GM23338 (cell line): Measurements from ENCODE around the gene MACIR. TPM values are rescaled to one million over a fixed set of nuclear protein-coding genes. Genes with fewer than 3 reads are reported as not detected.

ENCODE experiments used
- ATAC-seq: fragments of 200-7000 bp; cut with Tn5 transposase; 3 replicates; pipeline ENCODE4 v1.9.1; 2020
- DNase-seq: peaks from one replicate; pipeline ENCODE4 v3.0.0-alpha.2; 2015; ENCODE audit warnings: low spot score
- H2AFZ ChIP-seq: fragments of 200-600 bp; sonication (generic); 2 replicates; pipeline ENCODE4 v1.8.0; 2016; ENCODE audit warnings: antibody characterized with exemption, mild to moderate bottlenecking, moderate library complexity
- H3F3A ChIP-seq: fragments of 200-600 bp; sonication (generic); replicated peaks from 2 replicates; pipeline ENCODE4 v1.8.0; 2017; ENCODE audit warnings: antibody characterized with exemption, mixed run types, low read depth
- H3K27ac ChIP-seq: fragments of 200-600 bp; sonication (generic); 2 replicates; pipeline ENCODE4 v1.6.1; 2016; ENCODE audit warnings: low read depth
- H3K27me3 ChIP-seq: fragments of 200-600 bp; sonication (generic); 2 replicates; pipeline ENCODE4 v1.8.0; 2016; ENCODE audit warnings: mild to moderate bottlenecking, mixed run types, moderate library complexity; ENCODE audit not compliant: insufficient read depth
- H3K36me3 ChIP-seq: fragments of 200-600 bp; sonication (generic); 2 replicates; pipeline ENCODE4 v1.8.0; 2016; ENCODE audit warnings: mild to moderate bottlenecking; ENCODE audit not compliant: insufficient read depth
- H3K4me1 ChIP-seq: fragments of 200-600 bp; sonication (generic); 2 replicates; pipeline ENCODE4 v1.8.0; 2016; ENCODE audit warnings: mild to moderate bottlenecking, moderate library complexity; ENCODE audit not compliant: insufficient read depth
- H3K4me2 ChIP-seq: fragments of 200-600 bp; sonication (generic); 2 replicates; pipeline ENCODE4 v1.7.1; 2017; ENCODE audit warnings: mixed run types
- H3K4me3 ChIP-seq: fragments of 200-600 bp; sonication (generic); 2 replicates; pipeline ENCODE4 v1.6.1; 2016; ENCODE audit warnings: mixed run types
- H3K79me2 ChIP-seq: fragments of 200-600 bp; sonication (generic); replicated peaks from 2 replicates; pipeline ENCODE4 v1.8.0; 2017; ENCODE audit warnings: mild to moderate bottlenecking; ENCODE audit not compliant: insufficient read depth
- H3K9me2 ChIP-seq: fragments of 200-600 bp; sonication (generic); 2 replicates; pipeline ENCODE4 v1.8.0; 2017; ENCODE audit not compliant: insufficient read depth
- H4K20me1 ChIP-seq: fragments of 200-600 bp; sonication (generic); replicated peaks from 2 replicates; pipeline ENCODE4 v1.8.0; 2017; ENCODE audit warnings: mild to moderate bottlenecking; ENCODE audit not compliant: insufficient read depth
- H3K27ac Mint-ChIP-seq: 2 replicates; pipeline ENCODE4 v1.8.0; 2020; ENCODE audit warnings: inconsistent platforms, mild to moderate bottlenecking, moderate library complexity, mixed read lengths
- H3K27me3 Mint-ChIP-seq: 3 replicates; pipeline ENCODE4 v1.8.0; 2022; ENCODE audit warnings: low read depth, mild to moderate bottlenecking, moderate library complexity, mixed read lengths, inconsistent platforms; ENCODE audit not compliant: insufficient read depth, poor library complexity
- H3K36me3 Mint-ChIP-seq: 3 replicates; pipeline ENCODE4 v1.8.0; 2021; ENCODE audit warnings: low read depth, mild to moderate bottlenecking, inconsistent platforms, moderate library complexity, mixed read lengths
- H3K4me1 Mint-ChIP-seq: 3 replicates; pipeline ENCODE4 v1.8.0; 2020; ENCODE audit warnings: mild to moderate bottlenecking, inconsistent platforms, mixed read lengths
- H3K4me3 Mint-ChIP-seq: 3 replicates; pipeline ENCODE4 v1.8.0; 2021; ENCODE audit warnings: moderate library complexity, mild to moderate bottlenecking, inconsistent platforms, mixed read lengths
- H3K9me3 Mint-ChIP-seq: 3 replicates; pipeline ENCODE4 v1.8.0; 2020; ENCODE audit warnings: moderate library complexity, mild to moderate bottlenecking, inconsistent platforms, mixed read lengths
- ETS1 ChIP-seq: IDR thresholded peaks from 2 replicates; pipeline ENCODE4 v1.6.1; 2016; ENCODE audit warnings: antibody characterized with exemption
- EZH2phosphoT487 ChIP-seq: fragments of 200-600 bp; sonication (generic); IDR thresholded peaks from one replicate; pipeline ENCODE4 v1.8.1; 2018; ENCODE audit warnings: antibody characterized with exemption; ENCODE audit not compliant: unreplicated experiment
- NANOG ChIP-seq: IDR thresholded peaks from 2 replicates; pipeline ENCODE4 v1.6.1; 2016; ENCODE audit warnings: antibody characterized with exemption, borderline replicate concordance
- STAT1 ChIP-seq: IDR thresholded peaks from one replicate; pipeline ENCODE4 v1.6.1; 2016; ENCODE audit warnings: antibody characterized with exemption; ENCODE audit not compliant: unreplicated experiment
- ZNF114 ChIP-seq: fragments of 250-450 bp; sonication (Bioruptor Pico); IDR thresholded peaks from 2 replicates; pipeline ENCODE4 v1.5.0; 2020; ENCODE audit warnings: mild to moderate bottlenecking, moderate library complexity
- ZNF331 ChIP-seq: fragments of 250-450 bp; sonication (Bioruptor Pico); IDR thresholded peaks from 2 replicates; pipeline ENCODE4 v1.5.0; 2020; ENCODE audit warnings: low read depth, mild to moderate bottlenecking, moderate library complexity
- polyA plus RNA-seq: library from polyadenylated mRNA; unstranded; fragments of >200 nt; fragmentation: Nextera tagmentation; extraction: Ambion mirVana; gene quantifications from 2 replicates; pipeline ENCODE4 v1.2.1, GENCODE V29; 2016
- total RNA-seq: library from RNA; depleted of rRNA; stranded (reverse); fragments of >200 nt; shearing (Covaris generic); gene quantifications from 2 replicates; pipeline ENCODE4 v1.2.3, GENCODE V29; 2014
- TF ChIP-seq, protein P1 (sequence below), 2 experiments: fragments of 200-600 bp in 1 of 2; sonication (generic) in 1 of 2; conservative IDR thresholded peaks; 2 replicates each; pipeline versions ENCODE4 v1.5.1 to v1.6.1; 2016 to 2017; ENCODE audit warnings: antibody characterized with exemption in 2 of 2, low read depth in 2 of 2, mild to moderate bottlenecking in 2 of 2, moderate library complexity in 1 of 2
- TF ChIP-seq, protein P2 (sequence below): IDR thresholded peaks from one replicate; pipeline ENCODE4 v1.6.1; 2018; ENCODE audit warnings: antibody characterized with exemption; ENCODE audit not compliant: unreplicated experiment

The MACIR gene
- total and polyA plus RNA-seq, 2 experiments from 2014 or later, result 11.7 to 27.6 TPM

GRCh38 chr5:103223031-103223955 lies 35.3 kb upstream of the MACIR start:
- no peak overlapping the region for H3K4me3 ChIP-seq
- Mint-ChIP-seq H3K9me3 (peaks cover 3% of the 10 kb centered on the region; the same call in 1 of the 3 replicates), H3K4me1 (no peaks in the 10 kb centered on the region; the same call in 1 of the 3 replicates), H3K4me3 (no peak overlapping the region), H3K36me3 (no peaks in the 10 kb centered on the region), H3K27me3 (peaks cover 4% of the 10 kb centered on the region), H3K27ac (no peak overlapping the region)
- H3F3A ChIP-seq, result no peaks in the 10 kb centered on the region
- H3K36me3 ChIP-seq, result no peaks in the 10 kb centered on the region
- H3K4me1 ChIP-seq, result no peaks in the 10 kb centered on the region
- no peaks in the 10 kb centered on the region for H3K27me3 ChIP-seq
- peak overlapping the region; percentile 86 for H2AFZ ChIP-seq
- TF ChIP-seq NANOG (no peak), ETS1 (no peak), EZH2phosphoT487 (no peak)
- TF ChIP-seq, protein P1, sequence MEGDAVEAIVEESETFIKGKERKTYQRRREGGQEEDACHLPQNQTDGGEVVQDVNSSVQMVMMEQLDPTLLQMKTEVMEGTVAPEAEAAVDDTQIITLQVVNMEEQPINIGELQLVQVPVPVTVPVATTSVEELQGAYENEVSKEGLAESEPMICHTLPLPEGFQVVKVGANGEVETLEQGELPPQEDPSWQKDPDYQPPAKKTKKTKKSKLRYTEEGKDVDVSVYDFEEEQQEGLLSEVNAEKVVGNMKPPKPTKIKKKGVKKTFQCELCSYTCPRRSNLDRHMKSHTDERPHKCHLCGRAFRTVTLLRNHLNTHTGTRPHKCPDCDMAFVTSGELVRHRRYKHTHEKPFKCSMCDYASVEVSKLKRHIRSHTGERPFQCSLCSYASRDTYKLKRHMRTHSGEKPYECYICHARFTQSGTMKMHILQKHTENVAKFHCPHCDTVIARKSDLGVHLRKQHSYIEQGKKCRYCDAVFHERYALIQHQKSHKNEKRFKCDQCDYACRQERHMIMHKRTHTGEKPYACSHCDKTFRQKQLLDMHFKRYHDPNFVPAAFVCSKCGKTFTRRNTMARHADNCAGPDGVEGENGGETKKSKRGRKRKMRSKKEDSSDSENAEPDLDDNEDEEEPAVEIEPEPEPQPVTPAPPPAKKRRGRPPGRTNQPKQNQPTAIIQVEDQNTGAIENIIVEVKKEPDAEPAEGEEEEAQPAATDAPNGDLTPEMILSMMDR (conservative IDR thresholded peaks at IDR 0.05; ENCODE audit: low read depth in 2 of 2), result peak; percentile 48 to 68
- H4K20me1 ChIP-seq, result no peaks in the 10 kb centered on the region
- DNase-seq (peak; percentile 66), ATAC-seq (peak; percentile 74)
- no peak overlapping the region for H3K27ac ChIP-seq
- no peaks in the 10 kb centered on the region for H3K9me2 ChIP-seq
- H3K79me2 ChIP-seq, result no peaks in the 10 kb centered on the region
- peak overlapping the region; percentile 47; the same call in 1 of the 2 replicates for H3K4me2 ChIP-seq

- H3K4me3 Mint-ChIP-seq, result no peak overlapping the region; the same call in 2 of the 3 replicates
- peak; percentile 92 for ATAC-seq
- peaks cover 3% of the 10 kb centered on the region; the same call in 1 of the 3 replicates for H3K9me3 Mint-ChIP-seq
- Histone ChIP-seq H3F3A (no peaks in the 10 kb centered on the region), H3K79me2 (no peaks in the 10 kb centered on the region), H4K20me1 (no peaks in the 10 kb centered on the region), H3K27ac (no peak overlapping the region), H3K27me3 (no peaks in the 10 kb centered on the region), H3K36me3 (no peaks in the 10 kb centered on the region), H3K4me2 (peak overlapping the region; percentile 47; the same call in 1 of the 2 replicates), H2AFZ (peak overlapping the region; percentile 86), H3K4me1 (no peaks in the 10 kb centered on the region), H3K9me2 (no peaks in the 10 kb centered on the region), H3K4me3 (peak overlapping the region; percentile 32; the same call in 1 of the 2 replicates)
- H3K27me3 Mint-ChIP-seq, result peaks cover 4% of the 10 kb centered on the region
- DNase-seq, result peak; percentile 87
- H3K27ac Mint-ChIP-seq, result no peak overlapping the region; the same call in 1 of the 2 replicates
- no peaks in the 10 kb centered on the region for H3K36me3 Mint-ChIP-seq
- H3K4me1 Mint-ChIP-seq, result no peaks in the 10 kb centered on the region; the same call in 1 of the 3 replicates
- no peak for TF ChIP-seq ZNF114
- TF ChIP-seq, protein P2, sequence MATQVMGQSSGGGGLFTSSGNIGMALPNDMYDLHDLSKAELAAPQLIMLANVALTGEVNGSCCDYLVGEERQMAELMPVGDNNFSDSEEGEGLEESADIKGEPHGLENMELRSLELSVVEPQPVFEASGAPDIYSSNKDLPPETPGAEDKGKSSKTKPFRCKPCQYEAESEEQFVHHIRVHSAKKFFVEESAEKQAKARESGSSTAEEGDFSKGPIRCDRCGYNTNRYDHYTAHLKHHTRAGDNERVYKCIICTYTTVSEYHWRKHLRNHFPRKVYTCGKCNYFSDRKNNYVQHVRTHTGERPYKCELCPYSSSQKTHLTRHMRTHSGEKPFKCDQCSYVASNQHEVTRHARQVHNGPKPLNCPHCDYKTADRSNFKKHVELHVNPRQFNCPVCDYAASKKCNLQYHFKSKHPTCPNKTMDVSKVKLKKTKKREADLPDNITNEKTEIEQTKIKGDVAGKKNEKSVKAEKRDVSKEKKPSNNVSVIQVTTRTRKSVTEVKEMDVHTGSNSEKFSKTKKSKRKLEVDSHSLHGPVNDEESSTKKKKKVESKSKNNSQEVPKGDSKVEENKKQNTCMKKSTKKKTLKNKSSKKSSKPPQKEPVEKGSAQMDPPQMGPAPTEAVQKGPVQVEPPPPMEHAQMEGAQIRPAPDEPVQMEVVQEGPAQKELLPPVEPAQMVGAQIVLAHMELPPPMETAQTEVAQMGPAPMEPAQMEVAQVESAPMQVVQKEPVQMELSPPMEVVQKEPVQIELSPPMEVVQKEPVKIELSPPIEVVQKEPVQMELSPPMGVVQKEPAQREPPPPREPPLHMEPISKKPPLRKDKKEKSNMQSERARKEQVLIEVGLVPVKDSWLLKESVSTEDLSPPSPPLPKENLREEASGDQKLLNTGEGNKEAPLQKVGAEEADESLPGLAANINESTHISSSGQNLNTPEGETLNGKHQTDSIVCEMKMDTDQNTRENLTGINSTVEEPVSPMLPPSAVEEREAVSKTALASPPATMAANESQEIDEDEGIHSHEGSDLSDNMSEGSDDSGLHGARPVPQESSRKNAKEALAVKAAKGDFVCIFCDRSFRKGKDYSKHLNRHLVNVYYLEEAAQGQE, result no peak
- TF ChIP-seq, protein P1 (conservative IDR thresholded peaks at IDR 0.05; ENCODE audit: low read depth in 2 of 2), result peak; percentile 74 to 86
- TF ChIP-seq ZNF331 (CRISPR knock-in tag), result no peak
- TF ChIP-seq NANOG, result no peak
- no peak for TF ChIP-seq STAT1
These were observed 34.3 kb upstream of the MACIR start for GRCh38 chr5:103224118-103224893.
